GM19324 (cell line): ENCODE data around the gene PRM1.
A peak's percentile ranks its signal among the peaks of the same experiment; 100 is the strongest.
"Not testable (repeated sequence)": the region's sequence is repeated elsewhere in the genome, so short reads cannot be mapped to it uniquely, and the experiment has no call there.

ENCODE experiments used
- ATAC-seq: cut with Tn5 transposase; IDR thresholded peaks from one replicate; pipeline ENCODE4 v1.9.1; 2021; ENCODE audit warnings: mild to moderate bottlenecking, moderate library complexity; ENCODE audit not compliant: unreplicated experiment, low FRiP score

The PRM1 gene

GRCh38 chr16:11298950-11299547 is 17.9 kb upstream of the PRM1 start:
- ATAC-seq: not testable (repeated sequence)

- ATAC-seq: no peak
Measured at GRCh38 chr16:11298143-11298900, 17.2 kb upstream of the PRM1 start.

GRCh38 chr16:11297492-11298142 is 16.5 kb upstream of the PRM1 start:
- peak; percentile 91 for ATAC-seq

DNA sequence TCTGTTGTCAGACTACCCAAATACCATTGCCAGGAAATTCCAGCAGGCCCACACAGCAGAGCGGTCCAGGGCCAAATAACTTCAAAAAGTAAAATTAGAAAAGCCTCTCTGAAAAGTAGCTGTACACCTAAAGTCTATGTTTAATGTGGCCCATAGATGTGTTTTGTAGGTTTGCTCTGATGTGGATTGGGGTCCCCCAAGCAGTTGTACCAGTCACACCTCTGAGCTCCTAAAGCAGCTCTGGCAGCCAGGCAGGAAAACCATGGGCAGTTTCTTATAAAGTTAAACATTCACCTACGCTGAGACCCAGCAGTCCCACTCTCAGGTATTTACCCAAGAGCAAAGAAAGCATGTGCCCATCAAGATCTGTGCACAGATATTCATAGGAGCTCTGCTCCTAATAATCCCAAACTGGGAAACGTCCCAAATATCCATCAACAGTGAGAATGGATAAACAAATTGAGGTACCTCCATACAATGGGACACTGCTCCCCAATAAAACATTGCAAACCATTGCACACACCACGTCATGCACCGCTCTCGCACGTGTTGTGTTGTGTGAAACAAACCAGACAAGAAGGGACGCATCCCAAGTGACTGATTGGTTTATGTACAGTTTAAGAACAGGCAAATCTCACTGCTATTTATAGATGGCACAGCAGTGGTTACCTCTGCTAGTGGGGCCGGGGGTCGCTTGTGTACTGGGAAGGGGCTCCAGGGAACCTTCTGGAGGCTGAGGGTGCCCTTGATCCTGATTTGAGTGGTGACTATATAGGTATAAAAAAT is 15.8 kb upstream of the PRM1 start:
- peak; percentile 13 for ATAC-seq

GRCh38 chr16:11296351-11296705 is 15.2 kb upstream of the PRM1 start:
- ATAC-seq: no peak

DNA sequence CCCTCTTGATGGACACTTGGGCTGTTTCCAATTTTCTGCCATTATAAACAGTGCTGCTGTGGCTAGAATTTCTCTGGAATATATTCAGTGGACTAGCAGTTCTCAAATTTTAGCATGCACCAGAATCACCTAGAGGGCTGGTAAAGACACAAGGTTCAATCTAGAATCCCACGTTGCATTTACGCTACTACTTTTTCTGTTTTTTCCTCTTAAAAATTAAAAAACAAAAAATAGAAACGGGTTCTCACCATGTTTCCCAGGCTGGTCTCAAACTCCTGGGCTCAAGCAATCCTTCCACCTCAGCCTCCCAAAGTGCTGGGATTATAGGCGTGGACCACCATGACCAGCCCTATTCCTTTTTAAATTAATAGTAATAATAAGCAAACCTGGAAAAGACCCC is 14.5 kb upstream of the PRM1 start:
- ATAC-seq: no peak

DNA sequence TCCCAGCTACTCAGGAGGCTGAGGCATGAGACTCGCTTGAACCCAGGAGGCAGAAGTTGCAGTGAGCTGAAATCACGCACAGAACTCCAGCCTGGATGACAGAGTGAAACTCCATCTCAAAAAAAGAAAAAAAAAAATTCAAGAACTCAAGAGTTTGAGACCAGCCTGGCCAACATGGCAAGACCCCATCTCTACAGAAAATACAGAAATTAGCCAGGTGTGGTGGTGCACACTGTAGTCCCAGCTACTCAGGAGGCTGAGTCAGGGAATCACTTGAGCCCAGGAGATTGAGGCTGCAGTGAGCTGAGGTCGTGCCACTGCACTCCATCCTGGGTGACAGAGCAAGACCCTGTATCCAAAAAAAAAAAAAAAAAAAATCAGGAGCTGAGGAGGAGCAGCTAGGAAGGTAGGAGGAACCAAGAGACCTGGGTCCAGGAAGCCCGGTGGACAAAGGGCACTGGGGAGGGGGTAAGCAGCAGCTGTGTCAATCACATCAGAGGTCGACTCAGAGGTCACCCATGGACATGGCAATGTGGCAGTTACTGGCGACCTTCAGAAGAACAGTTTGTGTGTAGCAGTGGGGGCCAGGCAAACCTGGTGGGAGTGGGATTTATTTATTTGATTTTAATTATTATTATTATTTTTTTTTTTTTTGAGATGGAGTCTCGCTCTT is 11.1 kb upstream of the PRM1 start:
- no peak for ATAC-seq

DNA sequence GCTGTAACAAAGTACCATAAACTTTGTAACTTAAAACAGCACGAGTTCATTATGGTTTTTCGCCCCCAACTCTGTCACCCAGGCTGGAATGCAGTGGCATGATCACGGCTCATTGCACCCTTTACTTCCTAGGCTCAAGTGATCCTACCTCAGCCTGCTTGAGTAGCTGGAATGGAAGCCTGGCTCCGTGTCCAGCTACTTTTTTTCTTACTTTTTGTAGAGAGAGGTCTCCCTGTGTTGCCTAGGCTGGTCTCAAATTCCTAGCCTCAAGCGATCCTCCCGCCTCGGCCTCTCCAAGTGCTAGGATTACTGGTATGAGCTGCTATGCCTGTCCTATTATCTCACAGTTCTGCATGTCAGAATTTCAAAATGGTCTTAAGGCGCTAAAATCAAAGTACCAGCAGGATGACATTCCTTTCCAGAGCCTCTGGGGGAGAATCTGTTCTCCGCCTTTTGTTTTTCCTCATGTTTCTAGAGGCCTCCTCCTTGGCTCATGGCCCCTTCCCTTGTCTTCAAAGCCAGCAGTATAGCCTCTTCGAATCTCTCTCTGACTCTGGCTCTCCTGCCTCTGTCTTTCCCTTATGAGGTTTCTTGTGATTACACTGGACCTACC is 10.1 kb upstream of the PRM1 start:
- no peak for ATAC-seq

- no peak for ATAC-seq
Measured at GRCh38 chr16:11290102-11290893, 9.2 kb upstream of the PRM1 start.

- not testable (repeated sequence) for ATAC-seq
Measured at GRCh38 chr16:11289696-11290095, 8.6 kb upstream of the PRM1 start.

- ATAC-seq: no peak
Measured at GRCh38 chr16:11289202-11289601, 8.1 kb upstream of the PRM1 start.

- no peak for ATAC-seq
Measured at GRCh38 chr16:11285842-11286241, 4.7 kb upstream of the PRM1 start.

GRCh38 chr16:11283820-11284248 is 2.7 kb upstream of the PRM1 start:
- ATAC-seq: no peak

- ATAC-seq: no peak
Measured at GRCh38 chr16:11278681-11279628, 2.2 kb downstream of the PRM1 start.

DNA sequence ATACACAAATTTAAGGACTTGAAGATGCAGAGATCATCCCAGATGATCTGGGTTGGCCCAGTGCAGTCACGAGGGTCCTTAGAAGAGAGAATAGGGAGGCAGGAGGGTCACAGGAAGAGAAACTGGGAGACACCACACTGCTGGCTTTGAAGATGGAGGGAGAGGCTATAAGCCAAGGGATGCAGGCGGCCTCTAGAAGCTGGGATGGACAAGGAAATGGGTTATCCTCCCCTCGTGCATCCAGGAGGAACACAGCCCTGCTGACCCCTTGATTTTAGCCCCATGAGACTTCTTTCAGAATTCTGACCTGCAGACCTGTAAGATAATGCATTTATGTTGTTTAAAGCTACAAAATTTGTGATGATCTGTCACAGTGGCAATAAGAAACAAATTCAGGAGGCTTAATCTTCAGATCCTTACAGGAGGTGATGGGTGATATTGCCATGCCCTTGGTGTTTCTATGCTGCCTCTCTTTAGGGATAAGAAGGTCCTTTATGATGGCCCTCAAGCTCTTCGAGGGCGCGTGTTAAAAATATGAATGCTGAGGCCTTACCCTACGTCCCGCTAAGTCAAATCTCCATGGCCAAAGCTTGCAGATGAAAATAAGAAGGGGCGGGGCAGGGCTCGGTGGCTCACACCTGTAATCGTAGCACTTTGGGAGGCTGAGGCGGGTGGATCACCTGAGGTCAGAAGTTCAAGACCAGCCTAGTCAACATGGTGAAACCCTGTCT is 3.4 kb downstream of the PRM1 start:
- ATAC-seq: no peak

DNA sequence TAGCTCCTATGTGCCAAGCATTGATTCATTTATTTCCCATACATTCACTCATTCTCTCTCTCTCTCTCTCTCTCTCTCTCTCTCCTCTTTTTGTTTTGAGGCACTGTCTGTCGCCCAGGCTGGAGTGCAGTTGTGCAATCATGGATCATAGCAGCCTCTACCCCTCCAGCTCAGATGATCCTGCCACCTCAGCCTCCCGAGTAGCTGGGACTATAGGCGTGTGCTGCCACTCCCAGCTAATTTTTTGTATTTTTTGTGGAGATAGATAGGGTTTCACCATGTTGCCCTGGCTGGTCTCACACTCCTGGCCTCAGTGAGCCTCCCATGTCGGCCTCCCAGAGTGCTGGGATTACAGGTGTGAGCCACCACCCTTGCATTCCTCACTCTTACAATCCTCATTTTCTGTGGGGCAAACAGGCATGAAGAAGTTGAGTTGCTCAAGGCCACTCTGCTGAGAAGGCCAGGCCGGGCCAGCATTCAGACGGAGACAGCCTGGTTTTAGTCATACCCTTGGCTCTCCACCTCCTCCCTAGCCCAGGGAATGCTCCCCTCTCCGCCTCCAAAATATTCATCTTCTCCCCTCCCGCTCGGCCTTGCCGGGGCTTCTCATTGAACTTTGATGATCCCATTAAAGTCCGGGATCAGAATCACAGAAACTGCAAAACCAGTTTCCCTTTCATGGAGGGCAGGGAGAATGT is 4.1 kb downstream of the PRM1 start:
- no peak for ATAC-seq
